Psoas muscle (tissue), 8 donors: Measurements from ENCODE around the gene DHRS12. TPM values are rescaled to one million over a fixed set of nuclear protein-coding genes. Genes with fewer than 3 reads are reported as not detected.

Experiments used
- ATAC-seq, 4 donors: fragments of 200-7000 bp; cut with Tn5 transposase; one replicate each; pipeline ENCODE4 v1.9.1; 2020; ENCODE audit warnings: moderate library complexity in 3 of 4, mild to moderate bottlenecking in 2 of 4
- DNase-seq, 2 donors: peaks; one replicate each; pipeline ENCODE4 v3.0.0-alpha.2; 2020
- H3K27ac ChIP-seq: fragments of 200-600 bp; one replicate; pipeline ENCODE4 v1.8.0; 2022
- H3K27me3 ChIP-seq, 3 donors: fragments of 200-600 bp in 1 of 3; one replicate each; pipeline versions ENCODE4 v1.6.1 to v1.8.0; 2013 to 2022; ENCODE audit warnings: low read length in 2 of 3, mild to moderate bottlenecking in 2 of 3, moderate library complexity in 1 of 3; ENCODE audit not compliant: insufficient read depth in 3 of 3
- H3K36me3 ChIP-seq, 2 donors: fragments of 200-600 bp in 1 of 2; one replicate each; pipeline versions ENCODE4 v1.6.1 to v1.8.0; 2013 to 2022; ENCODE audit warnings: low read depth in 1 of 2, mild to moderate bottlenecking in 1 of 2, moderate library complexity in 1 of 2; ENCODE audit not compliant: insufficient read depth in 1 of 2
- H3K4me1 ChIP-seq: fragments of 200-600 bp; one replicate; pipeline ENCODE4 v1.8.0; 2022
- H3K4me3 ChIP-seq: fragments of 200-600 bp; one replicate; pipeline ENCODE4 v1.8.0; 2022; ENCODE audit warnings: mild to moderate bottlenecking
- H3K9me3 ChIP-seq: fragments of 200-600 bp; one replicate; pipeline ENCODE4 v1.8.0; 2022
- CTCF ChIP-seq: fragments of 200-600 bp; IDR thresholded peaks from one replicate; pipeline ENCODE4 v1.8.0; 2022; ENCODE audit warnings: antibody characterized with exemption
- WGBS, 3 donors: extraction: QIAGEN DNeasy Blood & Tissue Kit; methylation state at CpG; one replicate each; pipeline versions ENCODE4 v1.1.6 to v1.1.7; 2013; 5-methylcytosine and 5-hydroxymethylcytosine counted together
- intact Hi-C, 2 donors: fragments of 100-400 bp; cut with DNase I; formaldehyde crosslinking; loops; one replicate each; pipeline versions ENCODE4 v1.11.0 to v1.14.2; 2022
- polyA plus RNA-seq, 3 donors: library from polyadenylated mRNA; stranded (reverse); fragments of 200-250 nt; gene quantifications; one replicate each; pipeline ENCODE4 v1.2.3, GENCODE V29; 2013
- total RNA-seq, 4 donors: library from RNA; stranded (reverse); fragmentation: NEBNext Ultra II Directional in 2 of 4; extraction: Animal tissue kit (Norgen Biotek cat#: 25700) in 2 of 4; gene quantifications; one replicate each; pipeline versions ENCODE4 v1.2.1 to v1.2.4, GENCODE V29; 2021 to 2023
- donor health status: healthy with polysubstance abuse.
- donor health status: DM: no; HTN: no; CAD: no; lungs with moderate emphysema.
- donor health status: Bipolar disorder and iron deficiency.
- donor health status: healthy.
- donor health status: DM: yes; HTN: yes; CAD: no.
- donor health status: DM: no; HTN: no; CAD: no.
- donor health status: DM: no; HTN: no; CAD: no.
- donor health status: DM: yes; HTN: yes; CAD: no.

Gene DHRS12
- total and polyA plus RNA-seq, 7 donors = 3.4 to 10.1 (median 4.9) TPM

GRCh38 chr13:51799261-51799660, 4.7 kb downstream of the DHRS12 start:
- H3K4me1 ChIP-seq = peaks cover 26% of the 10 kb centered on the region
- no peak for DNase-seq
- TF ChIP-seq CTCF = no peak
- intact Hi-C loops = loop anchor here in 1 of 2 donors (10.0 kb wide), 1 partner anchor 364 kb away; no protein-coding TSS in a partner anchor
- ATAC-seq = no peak
- WGBS, 3 donors = 60 to 72% (median 65%) methylated on average over 12 of the region's 12 CpGs
- H3K9me3 ChIP-seq = no peaks in the 10 kb centered on the region
- H3K27ac ChIP-seq = no peak overlapping the region
- H3K36me3 ChIP-seq = peaks cover 0 to 32% of the 10 kb centered on the region in 2 donors
- H3K27me3 ChIP-seq = no peaks in the 10 kb centered on the region
- no peak overlapping the region for H3K4me3 ChIP-seq

- Histone ChIP-seq H3K27me3 (no peaks in the 10 kb centered on the region), H3K9me3 (no peaks in the 10 kb centered on the region), H3K36me3 (peaks cover 0 to 32% of the 10 kb centered on the region in 2 donors), H3K27ac (no peak overlapping the region), H3K4me1 (peaks cover 20% of the 10 kb centered on the region), H3K4me3 (no peak overlapping the region)
- ATAC-seq (no peak), DNase-seq (no peak)
- 80 to 81% (median 80%) methylated on average over 12 of the region's 12 CpGs for WGBS, 3 donors
- intact Hi-C loops = loop anchor here in 1 of 2 donors (10.0 kb wide), 1 partner anchor 363 kb away; no protein-coding TSS in a partner anchor
- no peak for TF ChIP-seq CTCF
These were observed 6.1 kb downstream of the DHRS12 start for GRCh38 chr13:51797664-51798488.

DNA sequence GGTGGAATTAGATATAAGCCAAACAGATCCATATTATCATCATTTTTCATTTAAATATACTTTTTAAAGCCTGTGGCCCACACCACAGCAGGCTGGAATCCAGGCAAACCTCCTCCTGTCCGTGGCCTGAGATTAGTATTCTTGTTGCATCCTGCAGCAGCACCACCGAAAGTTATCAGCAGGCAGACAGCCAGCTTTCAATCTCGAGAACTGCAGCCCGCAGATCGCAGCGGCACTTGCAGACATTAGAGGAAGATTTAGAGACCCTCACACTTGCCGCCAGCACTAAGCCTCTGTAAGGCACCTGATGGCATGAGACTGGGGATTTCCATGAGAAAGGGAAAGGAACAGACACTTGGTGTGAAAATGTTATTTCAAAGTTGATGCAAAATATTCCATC, 7.4 kb downstream of the DHRS12 start:
- no peak for TF ChIP-seq CTCF
- intact Hi-C loops = loop anchor here in 1 of 2 donors (10.0 kb wide), 1 partner anchor 362 kb away; no protein-coding TSS in a partner anchor
- no peaks in the 10 kb centered on the region for H3K27me3 ChIP-seq
- no peaks in the 10 kb centered on the region for H3K9me3 ChIP-seq
- peaks cover 0 to 35% of the 10 kb centered on the region in 2 donors for H3K36me3 ChIP-seq
- whole genome bisulfite sequencing, 3 donors = 84 to 90% (median 88%) methylated on average over 7 of the region's 7 CpGs
- H3K27ac ChIP-seq = no peak overlapping the region
- DNase-seq (no peak), ATAC-seq (no peak)
- peaks cover 10% of the 10 kb centered on the region for H3K4me1 ChIP-seq
- H3K4me3 ChIP-seq = no peak overlapping the region

DNA sequence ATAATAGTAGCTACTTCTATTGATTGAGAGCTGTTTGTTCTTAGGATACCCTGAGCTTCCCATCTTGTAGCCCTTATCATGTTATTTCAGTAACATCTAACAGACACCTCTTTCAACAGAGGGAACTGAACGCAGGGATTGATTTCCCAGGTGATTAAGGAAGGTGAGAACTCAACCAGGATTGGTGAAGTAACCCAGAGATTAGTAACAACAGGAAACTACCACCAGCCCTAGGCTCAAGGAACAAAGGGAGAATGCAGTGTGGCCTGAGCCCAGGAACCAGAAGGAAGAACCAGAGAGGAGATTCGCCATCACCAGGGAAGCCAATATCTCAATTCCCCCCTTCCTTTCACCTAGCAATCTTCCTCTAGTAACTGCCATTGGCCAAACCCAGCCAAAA, 8.5 kb downstream of the DHRS12 start:
- Histone ChIP-seq H3K4me1 (no peaks in the 10 kb centered on the region), H3K4me3 (no peak overlapping the region), H3K27me3 (no peaks in the 10 kb centered on the region), H3K27ac (no peak overlapping the region), H3K36me3 (peaks cover 0 to 35% of the 10 kb centered on the region in 2 donors), H3K9me3 (no peaks in the 10 kb centered on the region)
- DNase-seq (no peak), ATAC-seq (no peak)
- intact Hi-C loops = loop anchor here in 1 of 2 donors (10.0 kb wide), 1 partner anchor 361 kb away; no protein-coding TSS in a partner anchor
- 95 to 97% (median 95%) methylated on average over 2 of the region's 2 CpGs for WGBS, 3 donors
- no peak for TF ChIP-seq CTCF
